Endothelial cell of umbilical vein (primary cell): Measurements from ENCODE around the gene RAI1. TPM values are rescaled to one million over a fixed set of nuclear protein-coding genes. Genes with fewer than 3 reads are reported as not detected.

ENCODE experiments used
- BruUV-seq: library from RNA; stranded (reverse); fragments of 400-500 nt; replicated peaks from 2 replicates; lab custom pipeline; 2021; lab: Mats Ljungman, UMichigan
- CTCF ChIA-PET: fragments of 300-600, 350-600 bp; sonication (Branson Sonifier 250); formaldehyde crosslinking; loops from one replicate; lab custom pipeline; 2021; ENCODE audit warnings: antibody characterized with exemption, inconsistent platforms; lab: Charles Lee
- POLR2A ChIA-PET: fragments of 300-600, 350-600 bp; sonication (Branson Sonifier 250); formaldehyde crosslinking; loops from one replicate; lab custom pipeline; 2021; ENCODE audit warnings: antibody characterized with exemption, inconsistent platforms; lab: Charles Lee
- DNase-seq: peaks from one replicate; pipeline ENCODE4 v3.0.0-alpha.2; 2011; ENCODE audit warnings: low read depth, low spot score
- FAIRE-seq: peaks from 2 replicates; lab custom pipeline; 2011; peaks lifted over from hg19 to GRCh38; lab: Jason Lieb, UNC
- H2AFZ ChIP-seq: 2 replicates; pipeline ENCODE4 v1.6.0; 2012; ENCODE audit warnings: low read depth, low read length, control low read depth, inconsistent platforms
- H3K27ac ChIP-seq: 2 replicates; pipeline ENCODE4 v1.5.1; 2011; ENCODE audit warnings: low read depth, mild to moderate bottlenecking, control low read depth, low read length, moderate library complexity; ENCODE audit not compliant: insufficient read depth
- H3K27me3 ChIP-seq, 2 experiments: 2 replicates each; pipeline versions ENCODE4 v1.6.0 to v1.6.1; 2011; ENCODE audit warnings: low read length in 2 of 2, mixed read lengths in 1 of 2; ENCODE audit not compliant: control insufficient read depth in 2 of 2, insufficient read depth in 2 of 2
- H3K36me3 ChIP-seq, 2 experiments: 2 replicates in 1 of 2; 3 replicates in 1 of 2; pipeline ENCODE4 v1.5.1; 2011; ENCODE audit warnings: low read length in 2 of 2, mild to moderate bottlenecking in 1 of 2, moderate library complexity in 1 of 2; ENCODE audit not compliant: control insufficient read depth in 2 of 2, insufficient read depth in 2 of 2; ENCODE audit errors: extremely low read depth in 1 of 2
- H3K4me1 ChIP-seq: 3 replicates; pipeline ENCODE4 v1.5.1; 2011; ENCODE audit warnings: mild to moderate bottlenecking, low read length; ENCODE audit not compliant: control insufficient read depth, insufficient read depth; ENCODE audit errors: extremely low read depth
- H3K4me2 ChIP-seq: 2 replicates; pipeline ENCODE4 v1.6.1; 2011; ENCODE audit warnings: low read length, control low read depth, mixed read lengths; ENCODE audit not compliant: insufficient read depth
- H3K4me3 ChIP-seq, 3 experiments: fragments of 200-600 bp in 1 of 3; sonication (generic), shearing (Covaris generic) in 1 of 3; replicated peaks in 1 of 3; 2 replicates each; pipeline ENCODE4 v1.5.1; 2011 to 2016; ENCODE audit warnings: control low read depth in 3 of 3, low read length in 3 of 3, mild to moderate bottlenecking in 2 of 3, inconsistent platforms in 1 of 3, low read depth in 1 of 3, moderate library complexity in 1 of 3; ENCODE audit not compliant: insufficient read depth in 1 of 3
- H3K79me2 ChIP-seq: 2 replicates; pipeline ENCODE4 v1.6.0; 2012; ENCODE audit warnings: low read length, inconsistent platforms; ENCODE audit not compliant: control insufficient read depth, insufficient read depth
- H3K9ac ChIP-seq: replicated peaks from 2 replicates; pipeline ENCODE3; 2011; ENCODE audit warnings: low read length, control low read depth; ENCODE audit not compliant: insufficient read depth; ENCODE audit errors: extremely low read depth
- H3K9me1 ChIP-seq: replicated peaks from 3 replicates; pipeline ENCODE4 v1.6.0; 2011; ENCODE audit warnings: mild to moderate bottlenecking, low read length; ENCODE audit not compliant: control insufficient read depth, insufficient read depth; ENCODE audit errors: extremely low read depth
- H3K9me3 ChIP-seq: replicated peaks from 2 replicates; pipeline ENCODE4 v1.5.1; 2012; ENCODE audit warnings: low read length, inconsistent platforms; ENCODE audit not compliant: control insufficient read depth, insufficient read depth
- H4K20me1 ChIP-seq: replicated peaks from 2 replicates; pipeline ENCODE3; 2011; ENCODE audit warnings: mild to moderate bottlenecking, low read length; ENCODE audit not compliant: control insufficient read depth, insufficient read depth; ENCODE audit errors: extremely low read depth
- CTCF ChIP-seq, 2 donors: IDR thresholded peaks; 1 replicate in 1 of 2; 2 replicates in 1 of 2; pipeline ENCODE4 v1.5.1; 2011; ENCODE audit warnings: low read length in 2 of 2, mild to moderate bottlenecking in 2 of 2, moderate library complexity in 2 of 2, control low read depth in 1 of 2, inconsistent platforms in 1 of 2, low read depth in 1 of 2; ENCODE audit not compliant: insufficient read depth in 1 of 2; ENCODE audit errors: extremely low read depth in 1 of 2
- EZH2 ChIP-seq: IDR thresholded peaks from 2 replicates; pipeline ENCODE4 v1.6.1; 2012; ENCODE audit warnings: borderline replicate concordance, low read depth, mild to moderate bottlenecking, moderate library complexity, low read length, inconsistent platforms; ENCODE audit not compliant: severe bottlenecking
- FOS ChIP-seq: IDR thresholded peaks from 2 replicates; pipeline ENCODE4 v1.6.1; 2011; ENCODE audit warnings: mild to moderate bottlenecking, low read length, moderate library complexity, borderline replicate concordance; ENCODE audit not compliant: insufficient read depth
- GATA2 ChIP-seq: IDR thresholded peaks from 2 replicates; pipeline ENCODE4 v1.7.0; 2011; ENCODE audit warnings: low read depth, mild to moderate bottlenecking, moderate library complexity, mixed read lengths, low read length; ENCODE audit not compliant: insufficient read length, insufficient read depth
- JUN ChIP-seq: IDR thresholded peaks from 2 replicates; pipeline ENCODE4 v1.6.1; 2011; ENCODE audit warnings: borderline replicate concordance, low read depth; ENCODE audit not compliant: insufficient read length, insufficient read depth
- MAX ChIP-seq: IDR thresholded peaks from 2 replicates; pipeline ENCODE4 v1.6.1; 2011; ENCODE audit not compliant: insufficient read depth, insufficient read length
- MYC ChIP-seq: IDR thresholded peaks from one replicate; pipeline ENCODE4 v1.6.1; 2011; ENCODE audit warnings: mild to moderate bottlenecking, low read depth, low read length
- POLR2A ChIP-seq: IDR thresholded peaks from 2 replicates; pipeline ENCODE4 v1.6.1; 2012; ENCODE audit warnings: low read depth, mild to moderate bottlenecking, control low read depth, low read length
- POLR2AphosphoS5 ChIP-seq: IDR thresholded peaks from 2 replicates; pipeline ENCODE4 v1.6.1; 2012; ENCODE audit warnings: low read depth, mild to moderate bottlenecking, control low read depth, low read length, moderate library complexity; ENCODE audit not compliant: insufficient read depth
- dilution Hi-C: fragments of 300-500 bp; cut with MboI; formaldehyde crosslinking; loops from one replicate; pipeline ENCODE4 v1.15.0; 2019; ENCODE audit warnings: low sequenced_read_pairs; ENCODE audit not compliant: extremely low pct_ligation_motif_present
- intact Hi-C: fragments of 100-400 bp; cut with micrococcal nuclease; formaldehyde crosslinking; loops from one replicate; pipeline ENCODE4 v1.10.0; 2022
- polyA plus RNA-seq, 4 experiments: library from polyadenylated mRNA; depleted of rRNA in 3 of 4; stranded (reverse) in 3 of 4; unstranded in 1 of 4; fragments of >200 nt; gene quantifications; 2 replicates each; pipeline versions ENCODE4 v1.2.1 to v1.2.3, GENCODE V29; 2011 to 2012; ENCODE audit warnings: missing spikeins in 1 of 4
- total RNA-seq: library from RNA; stranded (reverse); gene quantifications from 2 replicates; pipeline ENCODE4 v1.2.3, GENCODE V29; 2021

Gene RAI1
- total and polyA plus RNA-seq, 2 donors (not counting 3 experiments of a cell fraction or from before 2014, with no cell fraction given), result 7.8 to 43.3 TPM

- no peaks in the 10 kb centered on the region for H3K27me3 ChIP-seq
- no peaks in the 10 kb centered on the region for H3K79me2 ChIP-seq
- H3K9me3 ChIP-seq, result no peaks in the 10 kb centered on the region
- H3K27ac ChIP-seq, result no peak overlapping the region
- peaks cover 0 to 7% of the 10 kb centered on the region in 2 experiments for H3K36me3 ChIP-seq
- no peaks in the 10 kb centered on the region for H3K9me1 ChIP-seq
- POLR2A ChIA-PET, result interaction anchor here (0.9 kb wide), 1 partner anchor 11 kb away, joined by 3 read pairs; the partner anchor contains the start of gene SREBF1
- no peak for FAIRE-seq
- H4K20me1 ChIP-seq, result no peaks in the 10 kb centered on the region
- no peak overlapping the region for H3K4me2 ChIP-seq
- TF ChIP-seq JUN (no peak), EZH2 (no peak)
- no peak overlapping the region for H2AFZ ChIP-seq
- no TSS peak for BruUV-seq
- intact Hi-C loops (no loop called here), dilution Hi-C loops (no loop called here)
- no peak overlapping the region for H3K9ac ChIP-seq
- no peak overlapping the region for H3K4me3 ChIP-seq
- CTCF ChIA-PET, result interaction anchor here (1.0 to 4.9 kb wide), 2 partner anchors 13 to 28 kb away, joined by 3 to 23 read pairs; no protein-coding TSS in a partner anchor
- DNase-seq, result no peak
- peaks cover 7% of the 10 kb centered on the region for H3K4me1 ChIP-seq
These were observed 166.5 kb downstream of the RAI1 start for GRCh38 chr17:17847726-17848125.

GRCh38 chr17:17848311-17849082 lies 167.2 kb downstream of the RAI1 start:
- Histone ChIP-seq H3K27me3 (no peaks in the 10 kb centered on the region), H3K9me3 (no peaks in the 10 kb centered on the region), H3K79me2 (no peaks in the 10 kb centered on the region), H3K9ac (no peak overlapping the region), H3K4me1 (peaks cover 7% of the 10 kb centered on the region), H4K20me1 (no peaks in the 10 kb centered on the region), H3K9me1 (no peaks in the 10 kb centered on the region), H2AFZ (no peak overlapping the region), H3K4me3 (no peak overlapping the region), H3K4me2 (no peak overlapping the region), H3K36me3 (peaks cover 0 to 7% of the 10 kb centered on the region in 2 experiments), H3K27ac (no peak overlapping the region)
- POLR2A ChIA-PET, result interaction anchor here (0.9 kb wide), 1 partner anchor 12 kb away, joined by 3 read pairs; the partner anchor contains the start of gene SREBF1
- TF ChIP-seq GATA2 (no peak), FOS (no peak), JUN (no peak), POLR2AphosphoS5 (no peak), MYC (no peak), POLR2A (no peak), CTCF (IDR thresholded peaks at IDR 0.05; ENCODE audit: extremely low read depth in 1 of 2, insufficient read depth in 1 of 2, low read depth in 1 of 2, low read length in 2 of 2) (no peak), MAX (no peak)
- no peak for DNase-seq
- FAIRE-seq, result no peak
- BruUV-seq, result no TSS peak
- CTCF ChIA-PET, result interaction anchor here (1.0 to 4.9 kb wide), 2 partner anchors 12 to 28 kb away, joined by 3 to 23 read pairs; no protein-coding TSS in a partner anchor
- dilution Hi-C loops (no loop called here), intact Hi-C loops (no loop called here)
